ENCODE measurements around the gene NIPAL3. TPM values are rescaled to one million over a fixed set of nuclear protein-coding genes. Genes with fewer than 3 reads are reported as not detected.

The NIPAL3 gene
- total and polyA plus RNA-seq, 9 donors, result 4.4 to 22.3 (median 13.1) TPM

DNA sequence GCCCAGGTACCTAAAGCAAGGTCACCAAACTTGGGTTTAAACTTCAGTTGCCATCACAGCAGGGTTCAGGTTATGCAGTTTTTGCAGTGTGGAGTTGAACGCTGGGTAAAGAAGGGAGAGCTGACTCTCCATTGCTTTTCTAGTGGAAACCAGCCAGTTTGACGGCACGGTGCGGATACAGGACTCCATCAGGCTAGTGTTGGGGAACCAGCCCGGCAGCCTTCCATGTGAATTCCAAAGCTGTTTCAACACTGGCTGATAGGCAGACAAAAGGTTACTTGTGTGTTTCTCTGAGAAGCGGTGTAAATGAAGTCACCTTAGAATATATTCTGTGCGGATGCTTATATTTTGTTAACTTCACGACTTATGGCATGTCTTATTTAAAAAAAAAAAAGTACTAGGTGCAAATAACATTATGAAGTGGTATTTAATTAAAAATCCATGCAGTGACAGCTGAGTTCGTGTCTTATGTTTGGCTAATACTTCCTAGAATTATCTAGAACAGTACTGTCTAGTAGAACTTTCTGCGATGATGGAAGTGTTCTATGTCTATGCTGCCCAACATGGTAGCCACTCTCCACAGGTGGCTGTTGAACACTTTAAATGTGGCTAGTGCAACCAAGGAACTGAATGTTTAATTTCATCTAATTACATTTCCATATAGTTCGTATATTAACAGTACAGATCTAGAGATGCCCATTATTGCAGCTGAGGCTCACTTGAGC is 57.1 kb downstream of the NIPAL3 start:
- DNase-seq, result no peak
- Histone ChIP-seq H3K27ac (no peak overlapping the region), H3K36me3 (no peaks in the 10 kb centered on the region), H3K9me3 (no peaks in the 10 kb centered on the region), H3K27me3 (no peaks in the 10 kb centered on the region), H3K4me3 (no peak overlapping the region), H3K4me1 (ENCODE audit: insufficient read depth) (no peaks in the 10 kb centered on the region)
- TF ChIP-seq, protein P1, sequence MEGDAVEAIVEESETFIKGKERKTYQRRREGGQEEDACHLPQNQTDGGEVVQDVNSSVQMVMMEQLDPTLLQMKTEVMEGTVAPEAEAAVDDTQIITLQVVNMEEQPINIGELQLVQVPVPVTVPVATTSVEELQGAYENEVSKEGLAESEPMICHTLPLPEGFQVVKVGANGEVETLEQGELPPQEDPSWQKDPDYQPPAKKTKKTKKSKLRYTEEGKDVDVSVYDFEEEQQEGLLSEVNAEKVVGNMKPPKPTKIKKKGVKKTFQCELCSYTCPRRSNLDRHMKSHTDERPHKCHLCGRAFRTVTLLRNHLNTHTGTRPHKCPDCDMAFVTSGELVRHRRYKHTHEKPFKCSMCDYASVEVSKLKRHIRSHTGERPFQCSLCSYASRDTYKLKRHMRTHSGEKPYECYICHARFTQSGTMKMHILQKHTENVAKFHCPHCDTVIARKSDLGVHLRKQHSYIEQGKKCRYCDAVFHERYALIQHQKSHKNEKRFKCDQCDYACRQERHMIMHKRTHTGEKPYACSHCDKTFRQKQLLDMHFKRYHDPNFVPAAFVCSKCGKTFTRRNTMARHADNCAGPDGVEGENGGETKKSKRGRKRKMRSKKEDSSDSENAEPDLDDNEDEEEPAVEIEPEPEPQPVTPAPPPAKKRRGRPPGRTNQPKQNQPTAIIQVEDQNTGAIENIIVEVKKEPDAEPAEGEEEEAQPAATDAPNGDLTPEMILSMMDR (IDR thresholded peaks at IDR 0.05), result no peak
- TF ChIP-seq EP300 (IDR thresholded peaks at IDR 0.05) (no peak), POLR2A (IDR thresholded peaks at IDR 0.05) (no peak)
- WGBS, 3 donors, result 81 to 82% (median 82%) methylated on average over 11 of the region's 11 CpGs
- intact Hi-C loops (cut with DNase I), result no loop called here

DNA sequence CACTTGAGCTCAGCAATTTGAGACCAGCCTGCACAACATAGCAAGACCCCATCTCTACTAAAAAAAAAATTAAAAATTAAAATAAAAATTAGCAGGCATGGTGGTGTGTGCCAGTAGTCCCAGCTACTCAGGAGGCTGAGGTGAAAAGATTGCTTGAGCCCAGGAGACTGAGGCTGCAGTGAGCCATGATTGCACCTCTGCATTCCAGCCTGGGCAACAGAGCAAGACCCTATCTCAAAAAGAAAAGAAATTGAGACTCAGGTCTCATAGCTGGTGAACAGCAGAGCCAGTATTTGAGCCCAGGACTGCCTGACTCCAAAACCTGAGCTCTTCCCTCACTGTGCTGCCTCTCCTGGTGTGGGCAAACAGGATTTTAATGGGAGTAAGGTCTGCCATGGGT is 58.6 kb downstream of the NIPAL3 start:
- no peak overlapping the region for H3K4me3 ChIP-seq
- no peaks in the 10 kb centered on the region for H3K27me3 ChIP-seq
- TF ChIP-seq, protein P1 (IDR thresholded peaks at IDR 0.05), result no peak
- no peak for TF ChIP-seq EP300 (IDR thresholded peaks at IDR 0.05)
- TF ChIP-seq POLR2A (IDR thresholded peaks at IDR 0.05), result no peak
- H3K36me3 ChIP-seq, result no peaks in the 10 kb centered on the region
- H3K9me3 ChIP-seq, result no peaks in the 10 kb centered on the region
- no peaks in the 10 kb centered on the region for H3K4me1 ChIP-seq (ENCODE audit: insufficient read depth)
- H3K27ac ChIP-seq, result no peak overlapping the region
- DNase-seq, result no peak
- intact Hi-C loops (cut with DNase I), result no loop called here

DNA sequence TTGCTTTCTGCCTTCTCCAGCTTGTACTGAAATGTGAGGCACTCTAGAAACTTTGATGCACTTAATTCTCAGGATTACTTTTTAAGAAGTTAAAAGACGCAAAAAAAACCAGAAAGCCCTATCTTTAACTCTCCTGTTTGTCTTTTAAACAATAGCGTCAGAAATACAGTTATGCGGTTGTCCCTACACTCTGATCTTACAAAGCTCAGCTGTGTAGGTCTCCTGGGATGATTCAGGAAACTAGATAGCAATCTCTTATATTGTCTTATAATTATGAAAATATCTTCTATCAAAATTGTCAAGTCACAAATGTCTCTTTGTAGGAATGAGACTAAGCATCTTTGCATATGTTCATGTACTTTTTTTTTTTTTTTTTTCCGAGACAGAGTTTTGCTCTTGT is 60.1 kb downstream of the NIPAL3 start:
- TF ChIP-seq, protein P1 (IDR thresholded peaks at IDR 0.05), result no peak
- TF ChIP-seq POLR2A (IDR thresholded peaks at IDR 0.05) (no peak), EP300 (IDR thresholded peaks at IDR 0.05) (no peak)
- no peak for DNase-seq
- 83 to 88% (median 87%) methylated on average over 4 of the region's 4 CpGs for WGBS, 3 donors
- Histone ChIP-seq H3K4me1 (ENCODE audit: insufficient read depth) (no peaks in the 10 kb centered on the region), H3K9me3 (no peaks in the 10 kb centered on the region), H3K27me3 (no peaks in the 10 kb centered on the region), H3K4me3 (no peak overlapping the region), H3K27ac (no peak overlapping the region), H3K36me3 (no peaks in the 10 kb centered on the region)
- intact Hi-C loops (cut with DNase I), result no loop called here

DNA sequence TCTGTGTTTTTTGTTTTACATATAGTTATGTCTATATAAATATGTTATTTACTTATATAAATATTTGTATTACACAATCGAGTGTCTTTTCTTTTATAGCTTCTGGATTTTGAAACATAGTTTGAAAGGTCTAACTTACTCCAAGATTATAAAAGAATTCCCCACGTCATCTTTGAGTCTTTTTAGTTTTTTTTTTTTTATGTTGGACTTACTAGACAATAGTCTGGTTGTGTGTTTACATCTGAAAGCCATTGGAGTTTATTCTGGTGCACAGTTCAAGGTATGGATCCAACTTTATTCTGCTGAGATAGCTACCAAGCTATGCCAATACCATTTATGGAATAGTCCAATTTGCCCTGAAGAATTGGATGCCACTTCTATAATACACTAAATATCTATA is 61.0 kb downstream of the NIPAL3 start:
- Histone ChIP-seq H3K4me3 (no peak overlapping the region), H3K36me3 (no peaks in the 10 kb centered on the region), H3K9me3 (no peaks in the 10 kb centered on the region), H3K27ac (no peak overlapping the region), H3K27me3 (no peaks in the 10 kb centered on the region), H3K4me1 (ENCODE audit: insufficient read depth) (no peaks in the 10 kb centered on the region)
- no peak for DNase-seq
- WGBS, 3 donors, result 55 to 64% (median 61%) methylated on average over 2 of the region's 2 CpGs
- TF ChIP-seq EP300 (IDR thresholded peaks at IDR 0.05) (no peak), POLR2A (IDR thresholded peaks at IDR 0.05) (no peak)
- TF ChIP-seq, protein P1 (IDR thresholded peaks at IDR 0.05), result no peak
- intact Hi-C loops (cut with DNase I), result no loop called here
